Ovary (tissue), 3 donors: ENCODE results near the gene TPM2.

ENCODE experiments used
- POLR2A ChIP-seq: fragments of 450-650 bp; IDR thresholded peaks from one replicate; pipeline ENCODE4 v1.6.1; 2017; ENCODE audit warnings: antibody characterized with exemption, mild to moderate bottlenecking, moderate library complexity
- TF ChIP-seq, protein P1 (sequence below), 3 donors: fragments of 450-650 bp in 2 of 3; fragments of 200-600 bp in 1 of 3; IDR thresholded peaks; one replicate each; pipeline versions ENCODE4 v1.5.1 to v1.8.0; 2016 to 2022; ENCODE audit warnings: antibody characterized with exemption in 3 of 3, mild to moderate bottlenecking in 1 of 3
- donor health status: DM: no; HTN: no; CAD: no.

- TF ChIP-seq, protein P1, sequence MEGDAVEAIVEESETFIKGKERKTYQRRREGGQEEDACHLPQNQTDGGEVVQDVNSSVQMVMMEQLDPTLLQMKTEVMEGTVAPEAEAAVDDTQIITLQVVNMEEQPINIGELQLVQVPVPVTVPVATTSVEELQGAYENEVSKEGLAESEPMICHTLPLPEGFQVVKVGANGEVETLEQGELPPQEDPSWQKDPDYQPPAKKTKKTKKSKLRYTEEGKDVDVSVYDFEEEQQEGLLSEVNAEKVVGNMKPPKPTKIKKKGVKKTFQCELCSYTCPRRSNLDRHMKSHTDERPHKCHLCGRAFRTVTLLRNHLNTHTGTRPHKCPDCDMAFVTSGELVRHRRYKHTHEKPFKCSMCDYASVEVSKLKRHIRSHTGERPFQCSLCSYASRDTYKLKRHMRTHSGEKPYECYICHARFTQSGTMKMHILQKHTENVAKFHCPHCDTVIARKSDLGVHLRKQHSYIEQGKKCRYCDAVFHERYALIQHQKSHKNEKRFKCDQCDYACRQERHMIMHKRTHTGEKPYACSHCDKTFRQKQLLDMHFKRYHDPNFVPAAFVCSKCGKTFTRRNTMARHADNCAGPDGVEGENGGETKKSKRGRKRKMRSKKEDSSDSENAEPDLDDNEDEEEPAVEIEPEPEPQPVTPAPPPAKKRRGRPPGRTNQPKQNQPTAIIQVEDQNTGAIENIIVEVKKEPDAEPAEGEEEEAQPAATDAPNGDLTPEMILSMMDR (IDR thresholded peaks at IDR 0.05): no peak
- TF ChIP-seq POLR2A: no peak
These were observed 24.4 kb upstream of the TPM2 start for GRCh38 chr9:35714123-35714522.
